Duodenal mucosa (tissue), 2 donors: Measurements from ENCODE around the gene ZNF580.

Experiments used
- H3K27ac ChIP-seq: one replicate; pipeline ENCODE4 v1.7.0; 2013; ENCODE audit warnings: low read depth, low read length
- H3K27me3 ChIP-seq, 2 donors: one replicate each; pipeline ENCODE4 v1.7.0; 2013; ENCODE audit warnings: low read length in 2 of 2, control low read depth in 1 of 2; ENCODE audit not compliant: insufficient read depth in 2 of 2, control insufficient read depth in 1 of 2
- H3K36me3 ChIP-seq, 2 donors: one replicate each; pipeline ENCODE4 v1.7.0; 2013; ENCODE audit warnings: low read length in 2 of 2, control low read depth in 1 of 2; ENCODE audit not compliant: insufficient read depth in 2 of 2, control insufficient read depth in 1 of 2
- H3K4me1 ChIP-seq, 2 donors: one replicate each; pipeline ENCODE4 v1.7.0; 2013; ENCODE audit warnings: low read length in 2 of 2, control low read depth in 1 of 2; ENCODE audit not compliant: insufficient read depth in 2 of 2, control insufficient read depth in 1 of 2
- H3K4me3 ChIP-seq, 2 donors: one replicate each; pipeline ENCODE4 v1.7.0; 2013; ENCODE audit warnings: low read length in 2 of 2, low read depth in 1 of 2
- H3K9ac ChIP-seq, 2 donors: one replicate each; pipeline ENCODE4 v1.7.0; 2013; ENCODE audit warnings: low read length in 2 of 2, low read depth in 1 of 2
- H3K9me3 ChIP-seq, 2 donors: one replicate each; pipeline ENCODE4 v1.7.0; 2013; ENCODE audit warnings: low read length in 2 of 2, control low read depth in 1 of 2; ENCODE audit not compliant: control insufficient read depth in 1 of 2

ZNF580 gene

DNA sequence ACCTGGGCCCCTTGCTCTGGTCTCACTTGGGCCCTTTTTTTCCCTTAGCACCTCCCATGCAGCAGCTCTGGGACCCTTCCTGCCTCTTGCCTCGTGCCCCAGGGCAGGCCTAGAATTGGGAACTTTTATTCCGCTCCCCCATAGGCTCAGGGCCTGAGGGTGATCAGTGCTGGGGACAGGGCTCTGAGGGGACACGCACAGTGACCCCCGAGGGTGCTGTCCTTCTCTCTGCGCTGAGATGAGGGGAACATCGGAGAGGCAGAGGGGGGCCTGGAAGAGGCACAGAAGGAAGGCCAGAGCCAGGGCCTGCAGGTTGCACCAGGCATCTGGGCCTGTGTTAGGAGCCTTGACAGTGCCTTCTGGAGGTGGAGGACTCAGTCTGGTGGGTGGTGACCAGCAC lies 45.0 kb downstream of the ZNF580 start:
- peaks cover 43 to 65% of the 10 kb centered on the region in 2 donors for H3K36me3 ChIP-seq

DNA sequence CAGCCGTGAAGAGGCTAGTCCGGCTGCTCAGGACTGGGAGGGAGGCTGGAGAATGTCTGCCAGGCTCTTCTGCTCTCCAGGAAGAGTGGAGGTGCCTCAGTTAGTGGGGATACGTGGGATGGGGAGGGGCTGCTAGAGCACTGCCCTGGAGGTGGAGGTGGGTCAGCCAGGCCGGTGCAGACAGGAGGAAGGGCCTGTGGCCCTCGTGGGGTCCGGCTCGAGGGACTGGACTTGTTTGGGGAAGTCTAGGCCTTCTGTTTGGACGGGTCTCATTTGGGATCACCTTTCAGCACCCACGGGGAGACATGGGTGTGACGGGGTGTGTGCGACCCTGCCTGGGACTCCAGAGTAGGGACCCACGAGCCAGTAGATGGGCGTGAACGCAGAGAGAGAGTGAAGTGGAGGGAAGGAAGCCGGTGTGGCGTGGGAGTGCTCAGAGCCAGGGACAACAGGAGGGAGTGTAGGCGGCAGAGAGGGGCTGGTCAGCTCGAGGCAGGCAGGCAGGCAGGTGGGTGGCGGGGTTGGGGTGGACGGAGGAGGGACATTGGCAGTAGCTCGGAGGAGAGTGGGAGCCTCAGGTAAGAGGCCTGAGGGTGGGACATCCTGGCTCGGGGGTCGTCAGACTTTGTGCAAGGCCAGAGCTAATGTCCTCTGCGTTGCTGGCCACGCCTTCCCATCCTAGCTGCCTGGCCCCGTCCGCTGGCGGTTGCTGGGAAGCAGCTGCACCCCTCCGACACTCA lies 45.7 kb downstream of the ZNF580 start:
- peak overlapping the region; percentile 40 to 43 for H3K9ac ChIP-seq
- no peaks in the 10 kb centered on the region for H3K27me3 ChIP-seq
- H3K4me3 ChIP-seq: peak overlapping the region in 1 of 2 donors; percentile 21
- H3K27ac ChIP-seq: no peak overlapping the region
- peaks cover 53 to 71% of the 10 kb centered on the region in 2 donors for H3K4me1 ChIP-seq
- no peaks in the 10 kb centered on the region for H3K9me3 ChIP-seq
- H3K36me3 ChIP-seq: peaks cover 40 to 63% of the 10 kb centered on the region in 2 donors

More for the DNA sequence above, 45.0 kb downstream of the ZNF580 start:
- Histone ChIP-seq H3K4me1 (peaks cover 60 to 71% of the 10 kb centered on the region in 2 donors), H3K27me3 (no peaks in the 10 kb centered on the region), H3K27ac (no peak overlapping the region), H3K9ac (peak overlapping the region in 1 of 2 donors; percentile 43), H3K4me3 (no peak overlapping the region), H3K9me3 (no peaks in the 10 kb centered on the region)

DNA sequence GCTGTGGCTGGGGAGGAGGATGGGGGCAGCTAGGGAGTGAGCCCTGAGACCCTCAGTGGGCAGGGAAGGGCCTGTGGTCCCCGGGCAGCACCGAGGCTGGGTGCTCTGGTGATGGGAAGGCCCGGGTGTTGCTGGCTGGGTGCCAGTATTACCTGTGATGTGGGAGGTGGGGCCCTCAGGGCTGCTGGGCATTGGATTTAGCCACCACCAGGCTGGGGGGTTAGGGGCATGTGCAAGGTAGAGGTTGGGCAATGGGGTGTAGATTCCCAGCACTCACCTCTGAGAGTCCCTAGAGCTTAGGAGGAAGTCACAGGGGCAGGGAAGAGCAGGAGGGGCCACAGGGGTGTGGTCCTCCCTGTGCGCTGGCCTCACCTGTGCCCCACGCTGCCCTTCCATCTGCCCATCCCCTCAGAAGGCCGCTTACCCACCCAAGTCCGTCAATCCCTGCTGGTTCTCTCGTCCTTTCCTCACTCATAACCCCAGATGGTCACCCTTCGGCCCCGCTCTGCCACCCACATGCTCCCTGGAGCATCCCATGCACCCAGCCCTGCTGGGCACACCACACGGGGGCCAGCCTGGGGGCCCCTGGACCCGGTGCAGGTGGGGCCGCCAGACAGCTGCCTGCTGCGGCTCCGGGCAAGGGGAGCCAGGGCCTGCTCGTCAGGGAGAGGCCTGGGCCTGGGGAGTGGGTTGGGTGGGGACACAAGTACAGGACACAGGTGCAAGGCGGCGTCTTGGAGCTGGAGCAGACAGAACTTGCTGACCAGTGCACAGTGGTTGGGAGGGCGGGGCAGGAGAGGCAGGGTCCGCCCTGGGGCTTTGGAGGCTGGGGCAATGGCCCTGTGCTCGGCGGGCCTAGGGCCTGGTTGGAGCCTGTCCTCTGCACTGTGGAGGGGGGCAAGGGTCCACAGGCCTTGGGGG lies 46.7 kb downstream of the ZNF580 start:
- H3K27ac ChIP-seq: peak overlapping the region; percentile 63
- no peaks in the 10 kb centered on the region for H3K27me3 ChIP-seq
- H3K9ac ChIP-seq: peak overlapping the region; percentile 20 to 63
- H3K4me3 ChIP-seq: peak overlapping the region; percentile 19 to 43
- H3K36me3 ChIP-seq: peaks cover 41 to 62% of the 10 kb centered on the region in 2 donors
- H3K4me1 ChIP-seq: peaks cover 45 to 63% of the 10 kb centered on the region in 2 donors
- no peaks in the 10 kb centered on the region for H3K9me3 ChIP-seq

DNA sequence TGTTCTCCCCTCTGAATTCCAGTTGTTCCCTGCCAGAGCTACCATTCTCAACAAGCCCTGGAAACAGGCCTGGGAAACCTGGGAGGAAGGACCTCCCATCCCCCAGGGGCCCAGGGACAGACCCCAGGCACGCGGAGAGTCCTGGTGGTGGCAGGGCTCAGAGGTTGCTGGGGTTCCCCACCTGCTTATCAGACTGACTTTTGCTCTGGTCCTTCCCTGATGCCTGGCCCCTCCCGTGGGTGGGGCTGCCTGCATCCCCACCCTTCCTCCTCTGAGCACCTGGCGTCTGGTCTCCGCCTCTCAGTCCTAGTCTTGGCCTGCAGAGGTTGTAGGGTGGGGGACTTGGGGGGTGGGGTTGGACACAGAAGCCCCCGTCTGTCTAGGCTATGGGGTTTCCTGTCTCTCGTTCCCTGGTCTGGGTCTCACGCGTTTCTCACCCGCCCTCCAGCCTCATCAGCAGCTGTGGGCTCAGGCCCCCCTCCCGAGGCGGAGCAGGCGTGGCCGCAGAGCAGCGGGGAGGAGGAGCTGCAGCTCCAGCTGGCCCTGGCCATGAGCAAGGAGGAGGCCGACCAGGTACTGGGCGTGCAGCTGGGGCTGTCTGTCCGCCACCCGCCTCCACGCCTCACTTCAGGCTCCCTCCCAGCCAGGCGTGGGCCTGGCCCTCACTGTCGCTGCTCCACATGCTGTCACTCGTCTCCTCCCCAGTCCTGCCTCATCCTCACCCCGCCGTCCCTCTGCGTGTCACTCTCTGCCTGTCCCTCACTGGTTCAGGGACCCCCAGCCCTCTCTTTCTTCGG lies 47.8 kb downstream of the ZNF580 start:
- Histone ChIP-seq H3K36me3 (peaks cover 51 to 72% of the 10 kb centered on the region in 2 donors), H3K4me3 (peak overlapping the region; percentile 21 to 39), H3K27me3 (no peaks in the 10 kb centered on the region), H3K27ac (peak overlapping the region; percentile 63), H3K9ac (peak overlapping the region; percentile 56 to 63), H3K9me3 (no peaks in the 10 kb centered on the region), H3K4me1 (peaks cover 45 to 57% of the 10 kb centered on the region in 2 donors)

DNA sequence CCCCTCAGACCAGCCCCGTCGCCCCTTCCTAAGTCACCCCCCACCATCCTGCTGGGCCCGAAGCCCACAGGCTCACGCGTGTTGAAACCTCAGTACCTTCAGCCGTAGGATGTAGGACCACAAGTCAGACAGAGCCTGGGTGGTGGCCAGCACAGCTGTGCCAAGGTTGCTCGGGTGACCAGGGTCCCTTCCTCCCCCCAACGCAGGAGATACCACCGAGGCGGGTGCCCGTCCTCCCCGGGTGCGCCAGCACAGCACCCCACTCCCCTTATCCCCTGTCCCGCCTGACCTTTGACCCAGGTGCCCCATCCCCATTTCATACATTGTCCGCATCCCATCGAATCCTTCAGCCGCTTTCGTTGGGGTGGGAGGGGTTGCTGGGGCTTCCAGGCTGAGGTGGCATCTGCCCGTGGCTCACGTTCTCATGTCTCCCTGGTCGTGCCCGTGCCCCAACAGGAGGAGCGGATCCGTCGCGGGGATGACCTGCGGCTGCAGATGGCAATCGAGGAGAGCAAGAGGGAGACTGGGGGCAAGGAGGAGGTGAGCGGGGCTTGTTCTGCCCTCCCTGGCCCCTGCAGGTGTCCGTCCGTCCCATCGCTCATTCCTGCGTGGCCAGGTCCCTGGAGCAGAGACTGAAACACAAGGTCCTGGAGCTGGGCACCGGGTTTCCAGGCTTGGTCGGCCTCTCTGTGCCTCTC lies 48.8 kb downstream of the ZNF580 start:
- peak overlapping the region; percentile 51 to 56 for H3K9ac ChIP-seq
- H3K36me3 ChIP-seq: peaks cover 58 to 80% of the 10 kb centered on the region in 2 donors
- H3K27ac ChIP-seq: peak overlapping the region; percentile 63

DNA sequence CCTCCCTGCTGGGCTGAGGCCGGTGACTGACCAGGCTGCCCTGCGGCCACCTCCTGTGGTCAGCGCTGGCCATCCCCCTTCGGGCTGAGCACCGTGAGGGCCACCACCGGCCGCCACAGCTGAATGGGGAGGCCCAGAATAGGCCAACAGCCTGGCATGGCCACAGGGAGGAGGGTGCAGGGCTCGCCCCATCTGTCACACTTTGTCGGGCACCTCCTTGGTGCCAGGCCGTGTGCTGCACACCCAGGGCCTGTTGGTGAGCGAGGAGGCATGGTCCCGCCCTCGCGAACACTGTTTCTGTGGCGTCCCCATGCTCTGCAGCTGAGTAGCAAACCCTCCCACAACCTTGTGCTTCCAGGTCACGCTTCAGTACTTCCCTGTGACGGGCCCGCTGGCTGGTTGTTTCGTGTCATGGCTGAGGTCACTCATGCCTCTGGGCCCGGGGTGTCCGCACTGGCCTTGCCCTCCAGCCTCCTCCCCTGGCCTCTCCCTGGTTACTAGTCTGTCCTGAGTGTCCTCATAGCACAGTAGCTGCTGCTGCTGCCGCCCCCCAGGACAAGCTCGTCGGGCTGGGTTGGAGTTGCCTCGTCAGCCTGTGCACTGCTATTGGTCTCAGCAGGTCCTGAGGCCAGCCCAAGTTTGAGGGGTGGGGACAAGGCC lies 49.4 kb downstream of the ZNF580 start:
- Histone ChIP-seq H3K27me3 (no peaks in the 10 kb centered on the region), H3K36me3 (peaks cover 54 to 79% of the 10 kb centered on the region in 2 donors), H3K9ac (no peak overlapping the region), H3K4me1 (peaks cover 38 to 40% of the 10 kb centered on the region in 2 donors), H3K9me3 (no peaks in the 10 kb centered on the region), H3K27ac (no peak overlapping the region), H3K4me3 (no peak overlapping the region)

More for the DNA sequence above, 48.8 kb downstream of the ZNF580 start:
- Histone ChIP-seq H3K9me3 (no peaks in the 10 kb centered on the region), H3K4me1 (peaks cover 45 to 47% of the 10 kb centered on the region in 2 donors), H3K4me3 (peak overlapping the region in 1 of 2 donors; percentile 39), H3K27me3 (no peaks in the 10 kb centered on the region)

DNA sequence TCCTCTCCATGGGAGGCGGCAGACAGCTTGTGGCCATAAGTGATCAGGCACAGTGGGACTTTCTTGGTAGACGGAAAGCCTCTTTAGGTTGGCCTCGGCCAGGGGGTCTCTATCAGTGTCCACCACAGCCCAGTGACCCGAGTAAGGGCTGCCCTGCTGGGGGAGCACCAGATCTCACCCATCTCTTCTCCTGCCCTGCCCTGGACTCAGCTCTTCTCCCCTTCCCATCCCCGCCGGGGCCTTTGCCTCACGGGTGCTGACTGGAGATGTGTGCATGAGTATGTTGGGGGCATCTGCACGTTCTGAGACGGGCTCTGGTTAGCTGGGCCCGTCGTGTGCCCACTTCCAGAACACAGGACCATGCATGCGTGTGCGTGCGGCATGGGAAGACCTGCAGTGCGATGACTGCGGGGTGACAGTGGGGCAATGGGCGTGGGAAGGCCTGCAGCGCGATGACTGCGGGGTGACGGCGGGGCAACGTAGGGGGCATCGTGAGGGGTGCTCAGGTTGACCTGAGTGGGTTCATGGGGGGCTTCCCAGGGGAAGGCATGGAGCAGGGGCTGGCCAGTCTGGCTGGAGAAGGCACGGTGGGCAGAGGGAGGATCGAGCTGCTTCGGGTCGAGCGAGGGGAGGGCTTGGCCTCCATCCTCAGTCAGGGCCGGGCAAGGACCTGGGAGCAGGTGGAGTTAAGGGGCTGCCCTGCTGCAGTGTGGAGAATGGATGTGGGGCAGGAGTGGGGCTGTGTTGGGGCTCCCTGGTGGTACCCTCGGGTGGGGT lies 50.2 kb downstream of the ZNF580 start:
- H3K4me3 ChIP-seq: no peak overlapping the region
- no peaks in the 10 kb centered on the region for H3K27me3 ChIP-seq
- no peak overlapping the region for H3K9ac ChIP-seq
- no peak overlapping the region for H3K27ac ChIP-seq
- peaks cover 50 to 79% of the 10 kb centered on the region in 2 donors for H3K36me3 ChIP-seq
- peaks cover 31 to 33% of the 10 kb centered on the region in 2 donors for H3K4me1 ChIP-seq
- no peaks in the 10 kb centered on the region for H3K9me3 ChIP-seq

DNA sequence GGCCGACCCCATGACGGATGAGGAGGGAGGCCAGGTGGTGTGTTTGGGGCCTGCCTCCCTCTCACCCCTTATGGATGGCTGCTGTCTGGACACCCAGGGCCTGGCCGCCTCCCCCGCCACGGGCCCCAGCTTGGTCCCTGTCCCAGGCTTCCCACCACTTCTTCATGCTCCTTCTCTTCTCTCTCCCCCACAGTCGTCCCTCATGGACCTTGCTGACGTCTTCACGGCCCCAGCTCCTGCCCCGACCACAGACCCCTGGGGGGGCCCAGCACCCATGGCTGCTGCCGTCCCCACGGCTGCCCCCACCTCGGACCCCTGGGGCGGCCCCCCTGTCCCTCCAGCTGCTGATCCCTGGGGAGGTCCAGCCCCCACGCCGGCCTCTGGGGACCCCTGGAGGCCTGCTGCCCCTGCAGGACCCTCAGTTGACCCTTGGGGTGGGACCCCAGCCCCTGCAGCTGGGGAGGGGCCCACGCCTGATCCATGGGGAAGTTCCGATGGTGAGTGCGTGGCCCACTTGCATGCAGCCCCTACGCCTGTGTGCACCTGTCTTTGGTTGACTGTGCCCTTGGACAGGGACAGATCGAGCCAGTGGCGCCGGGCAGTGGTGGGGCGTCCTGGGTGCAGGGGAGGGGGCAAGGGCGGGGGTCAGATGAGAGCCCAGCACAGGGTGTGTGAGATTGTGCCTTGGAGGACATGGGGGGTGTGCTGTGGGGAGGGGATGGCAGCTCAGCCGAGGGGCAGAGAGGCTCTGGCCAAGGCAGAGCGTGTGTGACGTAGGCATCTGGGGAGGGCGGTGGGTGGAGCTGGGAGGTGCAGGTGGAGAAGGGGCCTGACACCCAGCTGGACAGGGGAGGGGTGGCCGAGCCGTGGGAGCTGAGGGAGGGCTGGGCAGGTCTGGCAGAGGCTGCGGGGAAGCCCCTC lies 51.0 kb downstream of the ZNF580 start:
- no peak overlapping the region for H3K9ac ChIP-seq
- H3K4me1 ChIP-seq: peaks cover 23 to 25% of the 10 kb centered on the region in 2 donors
- H3K4me3 ChIP-seq: no peak overlapping the region
- H3K9me3 ChIP-seq: no peaks in the 10 kb centered on the region
- H3K36me3 ChIP-seq: peaks cover 56 to 79% of the 10 kb centered on the region in 2 donors
- H3K27ac ChIP-seq: no peak overlapping the region
- no peaks in the 10 kb centered on the region for H3K27me3 ChIP-seq
